IMR-90 (cell line): ENCODE data around the gene FNDC7. TPM values are rescaled to one million over a fixed set of nuclear protein-coding genes. Genes with fewer than 3 reads are reported as not detected.

Experiments
- MXI1 ChIP-seq: IDR thresholded peaks from 2 replicates; pipeline ENCODE4 v1.6.1; 2012; ENCODE audit warnings: low read depth, mild to moderate bottlenecking, low read length, moderate library complexity, borderline replicate concordance
- RAD21 ChIP-seq: IDR thresholded peaks from 2 replicates; pipeline ENCODE4 v1.6.1; 2012; ENCODE audit warnings: low read length, improper control_type of control experiment
- SMC3 ChIP-seq: fragments of 150-350 bp; IDR thresholded peaks from 2 replicates; pipeline ENCODE4 v1.6.1; 2016; ENCODE audit warnings: low read depth, mild to moderate bottlenecking, antibody characterized with exemption, low read length, moderate library complexity
- polyA plus RNA-seq, 3 experiments: library from polyadenylated mRNA; depleted of rRNA; stranded (reverse); fragments of >200 nt; gene quantifications; 2 replicates each; pipeline ENCODE4 v1.2.3, GENCODE V29; 2012; ENCODE audit warnings: low replicate concordance in 1 of 3
- total RNA-seq: library from RNA; depleted of rRNA; stranded (reverse); fragments of >200 nt; gene quantifications from 2 replicates; pipeline ENCODE4 v1.2.3, GENCODE V29; 2012

The FNDC7 gene
- total and polyA plus RNA-seq, 2 of the 4 experiments (the other 2 are of a cell fraction): not detected

DNA sequence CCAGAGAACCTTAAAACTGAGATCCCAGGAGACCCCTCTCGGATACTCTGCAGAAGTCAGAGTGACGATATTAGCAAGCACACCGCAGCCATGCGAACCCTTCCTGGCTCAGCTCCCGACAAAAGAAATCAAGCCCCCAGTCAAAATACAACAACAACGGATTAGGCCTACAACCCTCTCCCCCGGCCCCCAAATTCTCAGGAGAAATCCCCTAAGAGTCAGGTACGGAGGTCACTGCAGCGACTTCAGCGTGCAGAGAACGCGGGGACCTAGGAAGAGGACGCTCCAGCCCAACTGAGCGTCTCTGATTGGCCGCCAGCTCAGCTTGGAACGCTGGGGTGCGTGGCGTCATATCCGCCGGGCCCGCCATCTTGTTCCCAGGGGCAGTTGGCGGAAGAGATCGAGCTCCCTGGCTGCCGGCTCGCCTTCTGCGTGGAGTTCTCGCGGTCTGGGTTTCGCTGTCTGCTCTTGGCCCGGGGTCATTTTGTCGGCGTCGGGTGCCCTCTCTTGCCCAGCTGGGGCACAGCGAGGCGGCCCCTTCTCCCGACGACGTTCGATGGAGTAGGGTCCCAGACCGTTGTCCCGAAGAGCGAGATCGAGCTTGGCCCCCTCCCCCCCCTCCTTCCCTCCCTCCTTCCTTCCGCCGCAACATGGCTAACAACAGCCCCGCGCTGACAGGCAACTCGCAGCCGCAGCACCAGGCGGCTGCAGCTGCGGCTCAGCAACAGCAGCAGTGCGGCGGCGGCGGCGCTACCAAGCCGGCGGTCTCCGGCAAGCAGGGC is 20.6 kb upstream of the FNDC7 start, which contains the start of gene PRPF38B (continued):
- TF ChIP-seq RAD21 (no peak), SMC3 (no peak), MXI1 (0 out of 2 replicates have a peak, but pooled peaks have one; percentile 18)
